ENCODE results near the gene RALBP1.

The RALBP1 gene

GRCh38 chr18:9507565-9508088 lies 32.3 kb downstream of the RALBP1 start:
- DNase-seq (ENCODE audit: low read depth in 2 of 2) = no peak

- DNase-seq (ENCODE audit: low read depth in 2 of 2) = no peak
These were observed 33.2 kb downstream of the RALBP1 start for GRCh38 chr18:9508446-9509025.

GRCh38 chr18:9513971-9514512 lies 38.7 kb downstream of the RALBP1 start:
- no peak for DNase-seq (ENCODE audit: low read depth in 2 of 2)

GRCh38 chr18:9516437-9517064 lies 41.2 kb downstream of the RALBP1 start:
- DNase-seq (ENCODE audit: low read depth in 2 of 2) = no peak

GRCh38 chr18:9517869-9518268 lies 42.6 kb downstream of the RALBP1 start:
- DNase-seq (ENCODE audit: low read depth in 2 of 2) = no peak

GRCh38 chr18:9519399-9519798 lies 44.1 kb downstream of the RALBP1 start:
- DNase-seq (ENCODE audit: low read depth in 2 of 2) = no peak

- DNase-seq (ENCODE audit: low read depth in 2 of 2) = no peak
These were observed 45.4 kb downstream of the RALBP1 start for GRCh38 chr18:9520666-9521065.

GRCh38 chr18:9521770-9522169 lies 46.5 kb downstream of the RALBP1 start:
- no peak for DNase-seq (ENCODE audit: low read depth in 2 of 2)

GRCh38 chr18:9522952-9523351 lies 47.6 kb downstream of the RALBP1 start:
- DNase-seq (ENCODE audit: low read depth in 2 of 2) = no peak

- DNase-seq (ENCODE audit: low read depth in 2 of 2) = no peak
These were observed 51.1 kb downstream of the RALBP1 start for GRCh38 chr18:9526458-9526857.

GRCh38 chr18:9530226-9531009 lies 55.1 kb downstream of the RALBP1 start:
- no peak for DNase-seq (ENCODE audit: low read depth in 2 of 2)

GRCh38 chr18:9531791-9532410 lies 56.6 kb downstream of the RALBP1 start:
- no peak for DNase-seq (ENCODE audit: low read depth in 2 of 2)

- DNase-seq (ENCODE audit: low read depth in 2 of 2) = no peak
These were observed 59.5 kb downstream of the RALBP1 start for GRCh38 chr18:9534844-9535243.

GRCh38 chr18:9535430-9535991 lies 60.2 kb downstream of the RALBP1 start:
- DNase-seq (ENCODE audit: low read depth in 2 of 2) = no peak

- no peak for DNase-seq (ENCODE audit: low read depth in 2 of 2)
These were observed 61.2 kb downstream of the RALBP1 start for GRCh38 chr18:9536354-9537152.

- DNase-seq (ENCODE audit: low read depth in 2 of 2) = no peak
These were observed 62.4 kb downstream of the RALBP1 start for GRCh38 chr18:9537677-9538076.

GRCh38 chr18:9539283-9539682 lies 64.0 kb downstream of the RALBP1 start:
- no peak for DNase-seq (ENCODE audit: low read depth in 2 of 2)

GRCh38 chr18:9539938-9540337 lies 64.6 kb downstream of the RALBP1 start:
- no peak for DNase-seq (ENCODE audit: low read depth in 2 of 2)

GRCh38 chr18:9542924-9543323 lies 67.6 kb downstream of the RALBP1 start:
- DNase-seq (ENCODE audit: low read depth in 2 of 2) = no peak

- DNase-seq (ENCODE audit: low read depth in 2 of 2) = no peak
These were observed 69.7 kb downstream of the RALBP1 start for GRCh38 chr18:9545029-9545428.

- no peak for DNase-seq (ENCODE audit: low read depth in 2 of 2)
These were observed 71.2 kb downstream of the RALBP1 start for GRCh38 chr18:9546468-9546867.
